Upper lobe of left lung (tissue), 6 donors: ENCODE measurements around the gene PCDHGB2. TPM values are rescaled to one million over a fixed set of nuclear protein-coding genes. Genes with fewer than 3 reads are reported as not detected.

Source experiments
- ATAC-seq, 2 donors: fragments of 200-7000 bp; cut with Tn5 transposase; one replicate each; pipeline ENCODE4 v1.9.1; 2022; ENCODE audit warnings: mild to moderate bottlenecking in 2 of 2, moderate library complexity in 2 of 2; ENCODE audit not compliant: low FRiP score in 2 of 2
- DNase-seq, 2 donors: peaks; one replicate each; pipeline ENCODE4 v3.0.0-alpha.2; 2019 to 2020
- H3K27ac ChIP-seq, 4 donors: fragments of 200-600 bp; sonication (generic); one replicate each; pipeline ENCODE4 v1.5.1; 2016 to 2019
- H3K27me3 ChIP-seq, 4 donors: fragments of 200-600 bp; sonication (generic); one replicate each; pipeline ENCODE4 v1.5.1; 2017 to 2019
- H3K36me3 ChIP-seq, 4 donors: fragments of 200-600 bp; sonication (generic); one replicate each; pipeline ENCODE4 v1.5.1; 2016 to 2019
- H3K4me1 ChIP-seq, 4 donors: fragments of 200-600 bp; sonication (generic); one replicate each; pipeline ENCODE4 v1.5.1; 2018 to 2019
- H3K4me3 ChIP-seq, 4 donors: fragments of 200-600 bp; sonication (generic); one replicate each; pipeline ENCODE4 v1.5.1; 2017 to 2019; ENCODE audit warnings: mild to moderate bottlenecking in 2 of 4, moderate library complexity in 1 of 4
- H3K9me3 ChIP-seq, 4 donors: fragments of 200-600 bp; sonication (generic); one replicate each; pipeline ENCODE4 v1.5.1; 2018 to 2019
- CTCF ChIP-seq, 6 experiments: fragments of 450-650 bp in 4 of 6; fragments of 200-600 bp in 2 of 6; sonication (generic) in 2 of 6; IDR thresholded peaks; one replicate each; pipeline ENCODE4 v1.5.1; 2016 to 2019; ENCODE audit warnings: antibody characterized with exemption in 6 of 6
- EP300 ChIP-seq, 4 donors: sonication (generic); formaldehyde crosslinking; IDR thresholded peaks; one replicate each; pipeline ENCODE4 v1.5.1; 2017; ENCODE audit warnings: antibody characterized with exemption in 4 of 4, control low read depth in 2 of 4
- POLR2A ChIP-seq, 4 donors: fragments of 450-650 bp; IDR thresholded peaks; one replicate each; pipeline ENCODE4 v1.5.1; 2016 to 2017; ENCODE audit warnings: antibody characterized with exemption in 4 of 4, mild to moderate bottlenecking in 2 of 4
- POLR2AphosphoS5 ChIP-seq, 2 donors: sonication (generic); formaldehyde crosslinking; IDR thresholded peaks; one replicate each; pipeline ENCODE4 v1.5.1; 2017; ENCODE audit warnings: antibody characterized with exemption in 2 of 2
- WGBS, 2 donors: methylation state at CpG; one replicate each; pipeline ENCODE4 v1.1.5; 2017 to 2018; 5-methylcytosine and 5-hydroxymethylcytosine counted together
- total RNA-seq, 6 donors: library from RNA; depleted of rRNA in 4 of 6; stranded (reverse); fragments of >200 nt in 4 of 6; gene quantifications; one replicate each; pipeline versions ENCODE4 v1.1.0 to v1.2.1, GENCODE V29; 2016 to 2021
- donor health status: DM: no; HTN: no; CAD: no; lungs with moderate emphysema.
- donor health status: DM: no; HTN: yes; CAD: no; lungs with severe emphysema.

The PCDHGB2 gene
- total RNA-seq, 6 donors from 2014 or later: 1.7 to 12.6 (median 2.7) TPM

- Histone ChIP-seq H3K9me3 (peaks cover 53 to 82% (median 65%) of the 10 kb centered on the region in 4 donors), H3K27me3 (no peaks in the 10 kb centered on the region), H3K4me3 (peak within 1 kb of the TSS; percentile 38 to 62 (median 56)), H3K36me3 (peaks cover 0 to 43% (median 18%) of the 10 kb centered on the region in 4 donors), H3K4me1 (peaks cover 0 to 9% (median 4%) of the 10 kb centered on the region in 4 donors), H3K27ac (peak within 1 kb of the TSS; percentile 90 to 97 (median 92))
- ATAC-seq (peak; percentile 97 to 99), DNase-seq (peak; percentile 88 to 98)
- WGBS, 2 donors: 2 to 5% methylated on average over 41 to 66 of the region's 67 CpGs
- TF ChIP-seq POLR2AphosphoS5 (IDR thresholded peaks at IDR 0.05) (peak; percentile 94 to 99), CTCF (IDR thresholded peaks at IDR 0.05) (peak; percentile 59 to 73 (median 67)), EP300 (IDR thresholded peaks at IDR 0.05) (no peak), POLR2A (IDR thresholded peaks at IDR 0.05) (peak; percentile 88 to 94 (median 92))
Observed at GRCh38 chr5:141320225-141321169, 39.3 kb upstream of the PCDHGB2 start, which contains the start of gene TAF7. Gene TAF7, minus strand, starts transcription at chr5:141320784. Its CDS starts 740 bp downstream, at chr5:141320044.

- 88 to 94% methylated on average over 3 of the region's 3 CpGs for WGBS, 2 donors
Observed at GRCh38 chr5:141322261-141322660, 37.5 kb upstream of the PCDHGB2 start.

GRCh38 chr5:141326088-141326854 lies 33.5 kb upstream of the PCDHGB2 start:
- peaks cover 30 to 58% (median 55%) of the 10 kb centered on the region in 4 donors for H3K9me3 ChIP-seq
- peak in 1 of 2 donors; percentile 73 for ATAC-seq

More at GRCh38 chr5:141322261-141322660, 37.5 kb upstream of the PCDHGB2 start:
- Histone ChIP-seq H3K36me3 (peaks cover 0 to 26% (median 11%) of the 10 kb centered on the region in 4 donors), H3K4me1 (peaks cover 0 to 9% (median 4%) of the 10 kb centered on the region in 4 donors), H3K4me3 (no peak overlapping the region), H3K9me3 (peaks cover 36 to 70% (median 63%) of the 10 kb centered on the region in 4 donors), H3K27me3 (no peaks in the 10 kb centered on the region), H3K27ac (no peak overlapping the region)
- no peak for TF ChIP-seq CTCF (IDR thresholded peaks at IDR 0.05)
- no peak for TF ChIP-seq EP300 (IDR thresholded peaks at IDR 0.05)
- TF ChIP-seq POLR2A (IDR thresholded peaks at IDR 0.05): no peak
- no peak for TF ChIP-seq POLR2AphosphoS5 (IDR thresholded peaks at IDR 0.05)
- no peak for DNase-seq
- no peak for ATAC-seq

More at GRCh38 chr5:141326088-141326854, 33.5 kb upstream of the PCDHGB2 start:
- Histone ChIP-seq H3K4me3 (peak overlapping the region in 3 of 4 donors; percentile 19 to 45 (median 31)), H3K4me1 (peaks cover 0 to 1% (median under 1%) of the 10 kb centered on the region in 4 donors), H3K27me3 (no peaks in the 10 kb centered on the region), H3K36me3 (no peaks in the 10 kb centered on the region), H3K27ac (peak overlapping the region in 2 of 4 donors; percentile 30 to 49)
- peak in 1 of 4 donors; percentile 12 for TF ChIP-seq POLR2A (IDR thresholded peaks at IDR 0.05)
- TF ChIP-seq CTCF (IDR thresholded peaks at IDR 0.05): peak in 3 of 6 experiments; percentile 22 to 26 (median 24)
- no peak for TF ChIP-seq POLR2AphosphoS5 (IDR thresholded peaks at IDR 0.05)
- 11 to 19% methylated on average over 27 of the region's 27 CpGs for WGBS, 2 donors
- peak in 1 of 2 donors; percentile 48 for DNase-seq
